Gastroesophageal sphincter (tissue), 4 donors: ENCODE data around the gene SCN1B. TPM values are rescaled to one million over a fixed set of nuclear protein-coding genes. Genes with fewer than 3 reads are reported as not detected.
"Not testable (repeated sequence)": the region's sequence is repeated elsewhere in the genome, so short reads cannot be mapped to it uniquely, and the experiment has no call there.

ENCODE experiments used
- ATAC-seq: fragments of 150-250 bp; one replicate; pipeline ENCODE4 v1.9.1; 2016; ENCODE audit warnings: mild to moderate bottlenecking, moderate library complexity
- H3K27ac ChIP-seq, 4 donors: fragments of 200-600 bp; sonication (generic) in 3 of 4; 1 replicate in 3 of 4; 2 replicates in 1 of 4; pipeline ENCODE4 v1.5.1; 2016 to 2019
- H3K27me3 ChIP-seq: fragments of 200-600 bp; sonication (generic); one replicate; pipeline ENCODE4 v1.5.1; 2019
- H3K36me3 ChIP-seq, 2 donors: fragments of 200-600 bp; sonication (generic); one replicate each; pipeline ENCODE4 v1.5.1; 2019; ENCODE audit warnings: control low read depth in 1 of 2
- H3K4me1 ChIP-seq, 3 donors: fragments of 200-600 bp; sonication (generic); 1 replicate in 2 of 3; 2 replicates in 1 of 3; pipeline ENCODE4 v1.5.1; 2016 to 2019; ENCODE audit warnings: control low read depth in 2 of 3
- H3K4me3 ChIP-seq, 2 donors: fragments of 200-600 bp; sonication (generic); one replicate each; pipeline ENCODE4 v1.5.1; 2019; ENCODE audit warnings: mild to moderate bottlenecking in 1 of 2, moderate library complexity in 1 of 2
- H3K9me3 ChIP-seq, 3 donors: fragments of 200-600 bp; sonication (generic); one replicate each; pipeline ENCODE4 v1.5.1; 2017 to 2019; ENCODE audit warnings: control low read depth in 2 of 3
- CTCF ChIP-seq, 4 experiments: fragments of 200-600 bp in 2 of 4; fragments of 450-650 bp in 2 of 4; sonication (generic) in 1 of 4; IDR thresholded peaks; one replicate each; pipeline ENCODE4 v1.5.1; 2017 to 2019; ENCODE audit warnings: antibody characterized with exemption in 4 of 4, mild to moderate bottlenecking in 2 of 4, moderate library complexity in 2 of 4
- EP300 ChIP-seq: sonication (generic); formaldehyde crosslinking; IDR thresholded peaks from one replicate; pipeline ENCODE4 v1.6.1; 2017; ENCODE audit warnings: antibody characterized with exemption, mild to moderate bottlenecking
- POLR2A ChIP-seq, 2 donors: fragments of 450-650 bp; IDR thresholded peaks; one replicate each; pipeline ENCODE4 v1.6.1; 2017; ENCODE audit warnings: antibody characterized with exemption in 2 of 2, mild to moderate bottlenecking in 2 of 2, moderate library complexity in 1 of 2
- POLR2AphosphoS5 ChIP-seq: sonication (generic); formaldehyde crosslinking; IDR thresholded peaks from one replicate; pipeline ENCODE4 v1.6.1; 2017; ENCODE audit warnings: antibody characterized with exemption
- WGBS, 2 donors: methylation state at CpG; one replicate each; pipeline ENCODE4 v1.1.5; 2018; ENCODE audit warnings: low coverage in 1 of 2; 5-methylcytosine and 5-hydroxymethylcytosine counted together
- total RNA-seq, 4 donors: library from RNA; depleted of rRNA; stranded (reverse); fragments of >200 nt; gene quantifications; one replicate each; pipeline ENCODE4 v1.1.0, GENCODE V29; 2016

SCN1B gene
- total RNA-seq, 4 donors from 2014 or later, result 5.3 to 13.2 (median 9.5) TPM

- WGBS, 2 donors, result 3 to 7% methylated on average over 5 to 7 of the region's 46 CpGs
- Histone ChIP-seq H3K27ac (peak overlapping the region; percentile 92 to 99 (median 98)), H3K4me1 (peaks cover 0 to 80% (median 29%) of the 10 kb centered on the region in 3 donors), H3K27me3 (no peaks in the 10 kb centered on the region), H3K9me3 (no peaks in the 10 kb centered on the region), H3K4me3 (peak overlapping the region; percentile 89 to 94), H3K36me3 (peaks cover 0 to 17% of the 10 kb centered on the region in 2 donors)
- ATAC-seq, result no peak
- TF ChIP-seq EP300, result no peak
These were observed 29.4 kb upstream of the SCN1B start for GRCh38 chr19:35000647-35001501.

- Histone ChIP-seq H3K9me3 (no peaks in the 10 kb centered on the region), H3K27me3 (no peaks in the 10 kb centered on the region), H3K4me1 (peaks cover 0 to 85% (median 29%) of the 10 kb centered on the region in 3 donors), H3K4me3 (peak overlapping the region in 1 of 2 donors; percentile 94), H3K27ac (peak overlapping the region in 3 of 4 donors; percentile 9 to 99 (median 99)), H3K36me3 (peaks cover 0 to 29% of the 10 kb centered on the region in 2 donors)
- TF ChIP-seq EP300, result no peak
- TF ChIP-seq POLR2A (IDR thresholded peaks at IDR 0.05), result no peak
- 76 to 85% methylated on average over 8 to 11 of the region's 11 CpGs for WGBS, 2 donors
- ATAC-seq, result no peak
These were observed 28.2 kb upstream of the SCN1B start for GRCh38 chr19:35002037-35002535.

GRCh38 chr19:35004517-35005255, 25.6 kb upstream of the SCN1B start:
- TF ChIP-seq EP300, result no peak
- TF ChIP-seq POLR2AphosphoS5, result no peak
- no peak for TF ChIP-seq POLR2A (IDR thresholded peaks at IDR 0.05)
- no peak for TF ChIP-seq CTCF (IDR thresholded peaks at IDR 0.05)
- no peak for ATAC-seq

GRCh38 chr19:35005256-35005977, 24.9 kb upstream of the SCN1B start:
- Histone ChIP-seq H3K27ac (peak overlapping the region in 2 of 4 donors; percentile 8 to 33), H3K4me1 (peaks cover 0 to 78% (median 22%) of the 10 kb centered on the region in 3 donors)
- 54 to 68% methylated on average over 3 to 5 of the region's 11 CpGs for WGBS, 2 donors

More at GRCh38 chr19:35004517-35005255, 25.6 kb upstream of the SCN1B start:
- H3K27ac ChIP-seq, result peak overlapping the region in 1 of 4 donors; percentile 0
- peaks cover 0 to 76% (median 22%) of the 10 kb centered on the region in 3 donors for H3K4me1 ChIP-seq
- WGBS, 2 donors, result no CpG with 5 or more reads among the region's 18 CpGs
- H3K36me3 ChIP-seq, result peaks cover 0 to 39% of the 10 kb centered on the region in 2 donors
- no peaks in the 10 kb centered on the region for H3K9me3 ChIP-seq
- H3K4me3 ChIP-seq, result no peak overlapping the region
- H3K27me3 ChIP-seq, result no peaks in the 10 kb centered on the region

GRCh38 chr19:35006007-35006341, 24.3 kb upstream of the SCN1B start:
- WGBS, 2 donors, result 92 to 94% methylated on average over 4 to 6 of the region's 6 CpGs
- Histone ChIP-seq H3K36me3 (peaks cover 0 to 52% of the 10 kb centered on the region in 2 donors), H3K27ac (peak overlapping the region in 2 of 4 donors; percentile 8 to 33)

More at GRCh38 chr19:35005256-35005977, 24.9 kb upstream of the SCN1B start:
- Histone ChIP-seq H3K9me3 (no peaks in the 10 kb centered on the region), H3K4me3 (no peak overlapping the region), H3K36me3 (peaks cover 0 to 46% of the 10 kb centered on the region in 2 donors), H3K27me3 (no peaks in the 10 kb centered on the region)
- no peak for ATAC-seq
- TF ChIP-seq EP300 (no peak), POLR2AphosphoS5 (no peak), POLR2A (IDR thresholded peaks at IDR 0.05) (no peak), CTCF (IDR thresholded peaks at IDR 0.05) (no peak)

More at GRCh38 chr19:35006007-35006341, 24.3 kb upstream of the SCN1B start:
- H3K4me3 ChIP-seq, ATAC-seq, H3K27me3 ChIP-seq, H3K9me3 ChIP-seq: not testable (repeated sequence)
- peaks cover 0 to 76% (median 22%) of the 10 kb centered on the region in 3 donors for H3K4me1 ChIP-seq
